ENCODE results near the gene IL10.
"Not testable (repeated sequence)": the region's sequence is repeated elsewhere in the genome, so short reads cannot be mapped to it uniquely, and the experiment has no call there.

IL10 gene

GRCh38 chr1:206762741-206763364, 9.4 kb downstream of the IL10 start:
- DNase-seq = not testable (repeated sequence)

DNA sequence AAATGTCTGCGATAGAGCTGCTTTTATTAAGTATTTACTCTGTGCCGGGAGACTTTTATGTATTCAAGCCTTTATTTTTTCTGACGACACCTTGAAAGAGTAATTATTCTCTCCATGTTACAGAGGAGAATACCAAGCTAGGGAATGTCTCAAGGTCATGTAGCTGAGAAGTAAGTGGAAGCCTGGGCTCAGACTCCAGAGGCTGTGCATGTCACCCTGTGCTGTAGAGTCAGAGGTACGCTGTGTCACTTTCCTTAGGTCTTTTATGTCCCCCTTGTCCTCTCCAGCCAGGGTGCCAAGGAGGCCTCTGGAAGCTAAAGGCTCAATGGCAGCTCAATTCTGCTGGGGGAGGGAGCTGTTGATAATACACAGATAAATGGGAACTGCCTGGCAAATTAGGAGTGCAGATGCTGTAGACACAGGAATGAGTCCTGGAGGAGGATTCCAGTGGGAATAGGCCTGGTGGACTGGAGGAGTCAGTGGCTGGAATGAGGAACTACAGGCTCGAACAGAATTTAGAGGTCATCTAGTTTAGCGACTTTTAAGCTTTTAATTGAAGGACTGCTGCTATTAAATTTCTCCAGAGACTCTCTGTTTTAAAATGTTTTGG, 11.0 kb downstream of the IL10 start:
- DNase-seq = no peak

DNA sequence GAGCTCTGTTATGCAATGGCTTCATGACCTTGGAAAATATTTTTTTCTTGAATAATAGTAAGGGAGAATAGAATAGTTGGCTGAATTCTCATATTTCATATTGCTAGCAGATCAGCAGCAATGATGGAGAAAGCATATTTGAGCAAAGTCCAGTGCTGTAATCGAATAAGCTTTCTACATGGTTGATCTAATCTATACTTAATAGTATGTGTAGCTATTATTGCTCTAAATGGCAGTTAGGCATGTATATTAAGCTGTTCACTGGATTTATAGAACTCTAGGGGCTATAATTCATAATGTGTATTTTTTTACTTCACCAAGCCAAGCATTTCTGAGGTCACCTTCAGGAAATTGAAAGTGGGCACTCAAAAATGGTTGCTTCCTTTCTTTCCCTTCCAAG, 11.7 kb downstream of the IL10 start:
- DNase-seq = no peak

DNA sequence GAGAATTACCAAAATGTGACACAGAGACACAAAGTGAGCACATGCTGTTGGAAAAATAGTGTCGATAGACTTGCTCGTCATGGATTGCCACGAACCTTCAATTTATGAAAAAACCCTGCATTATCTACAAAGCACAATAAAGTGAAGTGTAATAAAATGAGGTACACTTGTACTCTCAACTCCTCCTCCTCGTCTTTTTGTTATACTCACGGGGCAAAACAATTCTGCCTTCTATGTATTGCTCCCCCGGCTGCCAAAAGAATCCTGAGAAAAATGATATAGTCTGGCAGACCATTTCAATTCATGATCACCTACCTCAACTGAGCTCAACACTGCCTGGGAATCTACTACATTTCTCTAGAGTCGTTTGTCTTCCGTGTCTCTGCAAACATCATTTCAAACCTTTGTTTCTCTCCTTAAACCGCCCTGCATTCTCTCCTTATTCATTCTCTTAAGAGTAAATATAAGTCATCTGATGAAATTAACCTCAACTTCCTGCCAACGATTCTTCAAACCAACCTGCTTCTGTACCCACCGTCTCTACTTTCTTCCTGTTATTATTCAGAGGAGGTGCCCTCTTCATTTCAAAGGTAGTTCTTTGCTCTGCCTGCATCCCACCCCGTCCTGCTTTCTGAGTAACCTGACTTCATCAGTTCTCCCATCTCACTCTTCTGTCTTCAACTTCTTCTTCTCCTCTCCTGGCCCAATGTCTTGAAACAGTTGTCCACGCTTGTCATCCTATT, 14.6 kb downstream of the IL10 start:
- peak; percentile 71 to 85 for DNase-seq

GRCh38 chr1:206754011-206754410, 18.3 kb downstream of the IL10 start:
- DNase-seq = no peak

DNA sequence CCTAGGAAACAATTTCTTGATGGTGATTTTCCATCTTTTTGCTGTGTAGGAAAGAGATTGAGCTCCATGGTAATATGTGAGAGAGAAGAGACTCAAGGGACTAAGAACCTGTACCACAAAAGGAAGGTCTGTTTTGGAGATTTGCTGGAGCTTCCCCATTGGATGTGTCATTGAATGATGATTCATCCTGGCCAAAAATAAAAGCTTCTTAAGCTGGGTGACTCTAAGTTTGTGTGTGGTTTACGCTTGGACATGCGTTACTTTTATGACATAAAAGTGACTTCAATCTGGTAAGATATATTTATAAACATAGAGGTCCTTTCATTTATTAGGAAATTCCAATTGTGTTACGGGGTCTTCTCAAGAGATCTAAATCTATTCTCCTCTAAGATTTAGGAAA, 19.2 kb downstream of the IL10 start:
- no peak for DNase-seq

DNA sequence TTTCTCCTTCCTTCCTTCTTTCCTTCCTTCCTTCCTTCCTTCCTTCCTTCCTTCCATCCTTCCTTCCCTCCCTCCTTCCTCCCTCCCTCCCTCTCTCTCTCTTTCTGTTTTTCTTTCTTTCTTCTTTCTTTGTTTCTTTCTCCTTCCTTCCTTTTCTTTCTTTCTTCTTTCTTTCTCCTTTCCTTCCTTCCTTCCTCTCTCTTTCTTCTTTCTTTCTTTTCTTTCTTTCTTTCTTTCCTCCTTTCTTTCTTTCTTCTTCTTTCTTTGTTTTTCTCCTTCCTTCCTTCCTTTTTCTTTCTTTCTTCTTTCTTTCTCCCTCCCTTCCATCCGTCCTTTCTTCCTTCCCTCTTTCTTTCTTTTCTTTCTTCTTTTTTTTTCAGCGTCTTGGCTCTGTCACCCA, 19.8 kb downstream of the IL10 start:
- no peak for DNase-seq

- DNase-seq = no peak
Observed at GRCh38 chr1:206751891-206752290, 20.4 kb downstream of the IL10 start.

DNA sequence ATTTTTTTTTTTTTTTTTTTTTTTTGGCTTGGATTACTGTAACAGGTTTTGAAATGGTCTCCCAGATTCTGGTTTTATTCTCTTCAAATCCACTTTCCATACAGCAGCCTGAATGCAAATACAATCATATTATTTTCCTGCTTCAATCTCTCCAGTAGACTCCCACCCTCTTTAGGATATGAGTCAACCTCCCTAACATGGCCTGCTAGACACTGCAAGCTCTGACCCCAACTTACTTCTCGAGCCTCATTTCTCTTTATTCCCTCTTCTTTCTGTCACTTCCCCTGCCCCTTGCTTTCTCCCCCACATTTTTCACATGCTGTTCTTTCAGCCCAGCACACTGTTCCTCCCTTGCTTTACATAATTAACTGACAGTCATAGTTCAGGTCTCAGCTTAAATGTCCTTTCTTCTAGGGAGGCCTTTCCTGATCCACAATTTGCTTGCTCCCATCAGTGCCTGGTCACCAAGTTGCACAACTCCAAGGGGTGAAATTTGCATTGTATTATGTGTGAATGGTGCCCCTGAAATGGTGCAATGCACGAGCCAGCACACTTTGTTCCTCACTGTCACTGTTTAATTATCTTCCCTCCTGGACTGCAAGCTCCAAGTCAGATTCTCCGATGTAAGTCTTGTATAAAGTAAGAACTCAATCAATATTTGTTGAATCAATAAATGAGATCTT, 23.8 kb downstream of the IL10 start:
- DNase-seq = peak; percentile 36 to 56

DNA sequence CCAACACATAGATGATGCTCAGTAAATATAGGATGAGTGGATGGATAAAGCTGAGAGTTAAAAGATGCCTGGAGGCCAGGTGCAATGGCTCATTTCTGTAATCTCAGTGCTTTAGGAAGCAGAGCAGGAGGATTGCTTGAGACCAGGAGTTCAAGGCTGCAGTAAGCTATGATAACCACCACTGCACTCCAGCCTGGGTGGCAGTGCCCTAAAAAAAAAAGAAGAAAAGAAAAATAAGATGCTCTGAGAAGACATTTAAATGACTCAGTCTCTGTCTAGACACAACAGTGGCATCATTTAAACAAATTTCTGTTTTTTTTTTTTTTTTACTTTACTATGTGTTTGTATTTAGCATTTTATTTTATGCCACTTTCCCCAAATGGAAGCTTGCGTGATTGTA, 27.0 kb downstream of the IL10 start:
- no peak for DNase-seq

- no peak for DNase-seq
Observed at GRCh38 chr1:206744683-206745082, 27.6 kb downstream of the IL10 start.

DNA sequence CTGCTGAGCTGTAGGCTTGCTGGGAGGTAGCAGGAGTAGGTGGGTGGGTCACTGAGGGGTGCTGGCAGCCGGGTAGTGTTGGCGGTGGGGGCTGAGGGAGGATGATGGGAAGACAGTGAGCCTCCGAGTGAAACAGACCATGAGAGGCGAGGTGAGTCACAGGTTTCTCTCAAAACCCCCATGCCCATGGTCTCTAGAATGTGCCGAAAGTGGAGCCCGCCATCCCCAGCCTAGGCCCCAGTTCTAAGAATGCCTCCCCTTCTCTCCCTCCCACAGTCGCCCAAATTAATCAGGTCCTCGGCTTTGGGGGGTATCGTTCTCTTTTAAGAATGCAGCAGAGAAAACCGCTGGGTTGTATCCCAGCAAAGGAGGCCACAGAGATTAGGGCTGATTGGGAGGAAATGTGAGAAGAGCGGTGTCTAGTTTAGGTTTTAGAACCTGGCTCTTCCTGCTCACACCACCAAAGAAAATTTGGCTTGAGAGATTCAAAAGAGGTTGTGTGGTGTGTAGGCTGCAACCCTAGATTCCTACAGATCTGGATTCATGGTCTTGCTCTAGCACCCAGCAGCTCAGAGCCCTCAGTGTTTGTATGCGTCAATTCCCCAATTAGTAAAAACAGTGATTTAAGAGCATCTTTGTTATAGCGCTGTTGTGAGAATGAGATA, 29.4 kb downstream of the IL10 start:
- no peak for DNase-seq

DNA sequence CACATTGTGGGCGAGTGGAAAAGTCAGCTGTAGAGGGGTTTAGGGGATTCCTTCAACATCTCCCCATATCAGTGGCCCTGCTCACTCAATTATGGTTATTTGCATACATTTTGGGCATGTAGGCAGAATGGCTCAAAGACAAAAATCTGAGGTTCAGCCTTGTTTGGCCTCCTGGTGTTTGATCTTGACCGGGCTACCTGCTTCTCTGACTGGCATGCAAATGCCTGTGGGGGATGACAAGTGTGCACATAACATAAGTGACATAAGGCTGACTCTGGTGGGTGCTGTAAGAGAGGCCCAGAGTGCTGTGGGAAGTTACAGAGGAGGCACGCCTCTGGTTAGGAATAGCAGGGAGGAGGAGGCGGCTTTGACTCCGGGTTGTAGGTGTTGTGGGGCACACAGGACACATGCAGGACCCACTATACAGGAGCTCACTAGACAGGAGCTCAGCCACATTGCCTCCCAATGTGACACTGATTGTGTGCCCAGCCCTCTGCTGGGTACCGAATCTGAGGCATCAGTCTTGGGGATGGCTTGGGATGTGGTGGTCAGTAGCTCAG, 31.1 kb downstream of the IL10 start:
- no peak for DNase-seq

GRCh38 chr1:206739411-206740076, 32.8 kb downstream of the IL10 start:
- DNase-seq = peak; percentile 67 to 71

GRCh38 chr1:206738370-206739366, 33.6 kb downstream of the IL10 start:
- DNase-seq = peak in 1 of 2 experiments; percentile 32

- no peak for DNase-seq
Observed at GRCh38 chr1:206737729-206738201, 34.5 kb downstream of the IL10 start.

GRCh38 chr1:206736878-206737728, 35.2 kb downstream of the IL10 start:
- DNase-seq = no peak

GRCh38 chr1:206735553-206736031, 36.7 kb downstream of the IL10 start:
- DNase-seq = no peak

- DNase-seq = peak; percentile 18 to 40
Observed at GRCh38 chr1:206734499-206735142, 37.7 kb downstream of the IL10 start.
